ENCODE results near the gene ZNF277. TPM values are rescaled to one million over a fixed set of nuclear protein-coding genes. Genes with fewer than 3 reads are reported as not detected.

Gene ZNF277
- polyA plus RNA-seq, 2 of the 4 experiments (the other 2 are of a cell fraction): 23.4 to 31.9 TPM

GRCh38 chr7:112288301-112288700 lies 81.8 kb downstream of the ZNF277 start:
- TF ChIP-seq ZFP36 (IDR thresholded peaks at IDR 0.05; ENCODE audit: borderline replicate concordance, partially characterized antibody) (no peak), CEBPB (IDR thresholded peaks at IDR 0.05) (no peak), ZNF302 (CRISPR knock-in tag; IDR thresholded peaks at IDR 0.05) (no peak), RNF2 (IDR thresholded peaks at IDR 0.05; ENCODE audit: borderline replicate concordance, low read depth) (no peak)
- TF ChIP-seq, protein P1, sequence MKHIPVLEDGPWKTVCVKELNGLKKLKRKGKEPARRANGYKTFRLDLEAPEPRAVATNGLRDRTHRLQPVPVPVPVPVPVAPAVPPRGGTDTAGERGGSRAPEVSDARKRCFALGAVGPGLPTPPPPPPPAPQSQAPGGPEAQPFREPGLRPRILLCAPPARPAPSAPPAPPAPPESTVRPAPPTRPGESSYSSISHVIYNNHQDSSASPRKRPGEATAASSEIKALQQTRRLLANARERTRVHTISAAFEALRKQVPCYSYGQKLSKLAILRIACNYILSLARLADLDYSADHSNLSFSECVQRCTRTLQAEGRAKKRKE (CRISPR knock-in tag; IDR thresholded peaks at IDR 0.05; ENCODE audit: low read depth): no peak
- Histone ChIP-seq H3K9me3 (no peaks in the 10 kb centered on the region), H3K4me2 (no peak overlapping the region), H3K4me1 (0 out of 3 replicates have a peak, but pooled peaks cover 8% of the 10 kb centered on the region), H3K27ac (no peak overlapping the region), H3K4me3 (no peak overlapping the region)
- ChIA-PET CTCF (interaction anchor here (0.6 to 1.5 kb wide), 2 partner anchors 17 to 326 kb away, joined by 3 to 5 read pairs; no protein-coding TSS in a partner anchor), POLR2A (no interaction called here)
- 89% methylated on average over 3 of the region's 3 CpGs for whole genome bisulfite sequencing (ENCODE audit: missing lambda C conversion rate)
- DNase-seq (ENCODE audit: low read depth in 1 of 2, low spot score in 1 of 2): no peak
- ATAC-seq: no peak
- no peak for FAIRE-seq

- DNase-seq (ENCODE audit: low read depth in 1 of 2, low spot score in 1 of 2): no peak
- H3K9me3 ChIP-seq: no peaks in the 10 kb centered on the region
- ChIA-PET POLR2A (no interaction called here), CTCF (no interaction called here)
- H3K4me2 ChIP-seq: no peak overlapping the region
- no peak overlapping the region for H3K27ac ChIP-seq
- no peak overlapping the region for H3K4me3 ChIP-seq
- ATAC-seq: no peak
- 0 out of 3 replicates have a peak, but pooled peaks cover 8% of the 10 kb centered on the region for H3K4me1 ChIP-seq
- FAIRE-seq: no peak
- WGBS (ENCODE audit: missing lambda C conversion rate): 82% methylated on average over 5 of the region's 5 CpGs
- TF ChIP-seq RARB (CRISPR knock-in tag; IDR thresholded peaks at IDR 0.05): no peak
- no peak for TF ChIP-seq HDAC2 (IDR thresholded peaks at IDR 0.05)
- TF ChIP-seq FOXS1 (CRISPR knock-in tag; IDR thresholded peaks at IDR 0.05): no peak
- TF ChIP-seq CHD2 (IDR thresholded peaks at IDR 0.05; ENCODE audit: low read length, partially characterized antibody): no peak
- TF ChIP-seq SMC3 (IDR thresholded peaks at IDR 0.05): no peak
- no peak for TF ChIP-seq POLR2AphosphoS2 (conservative IDR thresholded peaks at IDR 0.05; ENCODE audit: low read length)
- no peak for TF ChIP-seq SREBF2 (IDR thresholded peaks at IDR 0.05)
- TF ChIP-seq ZC3H11A (IDR thresholded peaks at IDR 0.05): no peak
- no peak for TF ChIP-seq RCOR1 (IDR thresholded peaks at IDR 0.05; ENCODE audit: low read depth, low read length)
- TF ChIP-seq FOSB (CRISPR knock-in tag; IDR thresholded peaks at IDR 0.05): no peak
- TF ChIP-seq, protein P2, sequence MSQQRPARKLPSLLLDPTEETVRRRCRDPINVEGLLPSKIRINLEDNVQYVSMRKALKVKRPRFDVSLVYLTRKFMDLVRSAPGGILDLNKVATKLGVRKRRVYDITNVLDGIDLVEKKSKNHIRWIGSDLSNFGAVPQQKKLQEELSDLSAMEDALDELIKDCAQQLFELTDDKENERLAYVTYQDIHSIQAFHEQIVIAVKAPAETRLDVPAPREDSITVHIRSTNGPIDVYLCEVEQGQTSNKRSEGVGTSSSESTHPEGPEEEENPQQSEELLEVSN (IDR thresholded peaks at IDR 0.05; ENCODE audit: borderline replicate concordance, low read depth): no peak
- TF ChIP-seq, protein P3, sequence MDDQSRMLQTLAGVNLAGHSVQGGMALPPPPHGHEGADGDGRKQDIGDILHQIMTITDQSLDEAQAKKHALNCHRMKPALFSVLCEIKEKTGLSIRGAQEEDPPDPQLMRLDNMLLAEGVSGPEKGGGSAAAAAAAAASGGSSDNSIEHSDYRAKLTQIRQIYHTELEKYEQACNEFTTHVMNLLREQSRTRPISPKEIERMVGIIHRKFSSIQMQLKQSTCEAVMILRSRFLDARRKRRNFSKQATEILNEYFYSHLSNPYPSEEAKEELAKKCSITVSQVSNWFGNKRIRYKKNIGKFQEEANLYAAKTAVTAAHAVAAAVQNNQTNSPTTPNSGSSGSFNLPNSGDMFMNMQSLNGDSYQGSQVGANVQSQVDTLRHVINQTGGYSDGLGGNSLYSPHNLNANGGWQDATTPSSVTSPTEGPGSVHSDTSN (IDR thresholded peaks at IDR 0.05): no peak
- no peak for TF ChIP-seq JUN (IDR thresholded peaks at IDR 0.05)
Measured at GRCh38 chr7:112290065-112290464, 83.6 kb downstream of the ZNF277 start.

- CTCF ChIA-PET: interaction anchor here (1.0 kb wide), 1 partner anchor 8 kb away, joined by 3 read pairs; no protein-coding TSS in a partner anchor
- 100% methylated on average over 1 of the region's 1 CpG for WGBS (ENCODE audit: missing lambda C conversion rate)
- no peaks in the 10 kb centered on the region for H3K9me3 ChIP-seq
Measured at GRCh38 chr7:112292162-112292561, 85.7 kb downstream of the ZNF277 start.

More at GRCh38 chr7:112292162-112292561, 85.7 kb downstream of the ZNF277 start:
- POLR2A ChIA-PET: no interaction called here
- 0 out of 3 replicates have a peak, but pooled peaks cover 8% of the 10 kb centered on the region for H3K4me1 ChIP-seq
- H3K4me3 ChIP-seq: no peak overlapping the region
- H3K4me2 ChIP-seq: no peak overlapping the region
- TF ChIP-seq, protein P3 (IDR thresholded peaks at IDR 0.05): no peak
- TF ChIP-seq CHD2 (IDR thresholded peaks at IDR 0.05; ENCODE audit: low read length, partially characterized antibody) (no peak), SREBF2 (IDR thresholded peaks at IDR 0.05) (no peak), ZSCAN20 (CRISPR knock-in tag; IDR thresholded peaks at IDR 0.05) (no peak), JUN (IDR thresholded peaks at IDR 0.05) (no peak), CBX2 (IDR thresholded peaks at IDR 0.05; ENCODE audit: borderline replicate concordance, low read depth) (no peak), CEBPB (IDR thresholded peaks at IDR 0.05) (no peak), BHLHE40 (IDR thresholded peaks at IDR 0.05; ENCODE audit: low read depth, low read length) (no peak), ZFP36 (IDR thresholded peaks at IDR 0.05; ENCODE audit: borderline replicate concordance, partially characterized antibody) (no peak), KDM1A (IDR thresholded peaks at IDR 0.05; ENCODE audit: low read depth) (no peak), HDAC2 (IDR thresholded peaks at IDR 0.05) (no peak), CBX8 (IDR thresholded peaks at IDR 0.05) (no peak)
- TF ChIP-seq, protein P1 (CRISPR knock-in tag; IDR thresholded peaks at IDR 0.05; ENCODE audit: low read depth): no peak
- TF ChIP-seq, protein P4, sequence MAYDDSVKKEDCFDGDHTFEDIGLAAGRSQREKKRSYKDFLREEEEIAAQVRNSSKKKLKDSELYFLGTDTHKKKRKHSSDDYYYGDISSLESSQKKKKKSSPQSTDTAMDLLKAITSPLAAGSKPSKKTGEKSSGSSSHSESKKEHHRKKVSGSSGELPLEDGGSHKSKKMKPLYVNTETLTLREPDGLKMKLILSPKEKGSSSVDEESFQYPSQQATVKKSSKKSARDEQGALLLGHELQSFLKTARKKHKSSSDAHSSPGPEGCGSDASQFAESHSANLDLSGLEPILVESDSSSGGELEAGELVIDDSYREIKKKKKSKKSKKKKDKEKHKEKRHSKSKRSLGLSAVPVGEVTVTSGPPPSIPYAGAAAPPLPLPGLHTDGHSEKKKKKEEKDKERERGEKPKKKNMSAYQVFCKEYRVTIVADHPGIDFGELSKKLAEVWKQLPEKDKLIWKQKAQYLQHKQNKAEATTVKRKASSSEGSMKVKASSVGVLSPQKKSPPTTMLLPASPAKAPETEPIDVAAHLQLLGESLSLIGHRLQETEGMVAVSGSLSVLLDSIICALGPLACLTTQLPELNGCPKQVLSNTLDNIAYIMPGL (CRISPR knock-in tag; IDR thresholded peaks at IDR 0.05; ENCODE audit: borderline replicate concordance): no peak
- TF ChIP-seq, protein P5, sequence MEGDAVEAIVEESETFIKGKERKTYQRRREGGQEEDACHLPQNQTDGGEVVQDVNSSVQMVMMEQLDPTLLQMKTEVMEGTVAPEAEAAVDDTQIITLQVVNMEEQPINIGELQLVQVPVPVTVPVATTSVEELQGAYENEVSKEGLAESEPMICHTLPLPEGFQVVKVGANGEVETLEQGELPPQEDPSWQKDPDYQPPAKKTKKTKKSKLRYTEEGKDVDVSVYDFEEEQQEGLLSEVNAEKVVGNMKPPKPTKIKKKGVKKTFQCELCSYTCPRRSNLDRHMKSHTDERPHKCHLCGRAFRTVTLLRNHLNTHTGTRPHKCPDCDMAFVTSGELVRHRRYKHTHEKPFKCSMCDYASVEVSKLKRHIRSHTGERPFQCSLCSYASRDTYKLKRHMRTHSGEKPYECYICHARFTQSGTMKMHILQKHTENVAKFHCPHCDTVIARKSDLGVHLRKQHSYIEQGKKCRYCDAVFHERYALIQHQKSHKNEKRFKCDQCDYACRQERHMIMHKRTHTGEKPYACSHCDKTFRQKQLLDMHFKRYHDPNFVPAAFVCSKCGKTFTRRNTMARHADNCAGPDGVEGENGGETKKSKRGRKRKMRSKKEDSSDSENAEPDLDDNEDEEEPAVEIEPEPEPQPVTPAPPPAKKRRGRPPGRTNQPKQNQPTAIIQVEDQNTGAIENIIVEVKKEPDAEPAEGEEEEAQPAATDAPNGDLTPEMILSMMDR (IDR thresholded peaks at IDR 0.05): no peak
- DNase-seq (ENCODE audit: low read depth in 1 of 2, low spot score in 1 of 2) (no peak), ATAC-seq (no peak), FAIRE-seq (no peak)
- H3K27ac ChIP-seq: no peak overlapping the region
